Peyer's patch (tissue), 4 donors: ENCODE results near the gene RNF13. TPM values are rescaled to one million over a fixed set of nuclear protein-coding genes. Genes with fewer than 3 reads are reported as not detected.
A peak's percentile ranks its signal among the peaks of the same experiment; 100 is the strongest.

Experiments used
- DNase-seq, 3 donors: peaks; one replicate each; pipeline ENCODE4 v3.0.0-alpha.2; 2017 to 2019
- H3K27ac ChIP-seq, 4 donors: fragments of 200-600 bp; sonication (generic); one replicate each; pipeline ENCODE4 v1.5.1; 2016 to 2019
- H3K27me3 ChIP-seq, 2 donors: fragments of 200-600 bp; sonication (generic); one replicate each; pipeline ENCODE4 v1.5.1; 2019
- H3K36me3 ChIP-seq, 3 donors: fragments of 200-600 bp; sonication (generic); one replicate each; pipeline ENCODE4 v1.5.1; 2016 to 2019
- H3K4me1 ChIP-seq, 4 donors: fragments of 200-600 bp; sonication (generic); one replicate each; pipeline ENCODE4 v1.5.1; 2016 to 2019
- H3K4me3 ChIP-seq, 4 donors: fragments of 200-600 bp; sonication (generic); 1 replicate in 3 of 4; 2 replicates in 1 of 4; pipeline ENCODE4 v1.5.1; 2016 to 2019; ENCODE audit warnings: mild to moderate bottlenecking in 1 of 4
- H3K9me3 ChIP-seq, 4 donors: fragments of 200-600 bp; sonication (generic); one replicate each; pipeline ENCODE4 v1.5.1; 2016 to 2019; ENCODE audit warnings: mild to moderate bottlenecking in 1 of 4
- POLR2A ChIP-seq, 2 donors: fragments of 450-650 bp; IDR thresholded peaks; one replicate each; pipeline ENCODE4 v1.5.1; 2017; ENCODE audit warnings: antibody characterized with exemption in 2 of 2, mild to moderate bottlenecking in 2 of 2, moderate library complexity in 2 of 2
- total RNA-seq, 4 donors: library from RNA; depleted of rRNA; stranded (reverse); fragments of >200 nt; gene quantifications; one replicate each; pipeline ENCODE4 v1.1.0, GENCODE V29; 2016
- TF ChIP-seq, protein P1 (sequence below), 6 experiments: fragments of 450-650 bp in 4 of 6; fragments of 200-600 bp in 2 of 6; sonication (generic) in 1 of 6; IDR thresholded peaks; one replicate each; pipeline ENCODE4 v1.5.1; 2017 to 2019; ENCODE audit warnings: antibody characterized with exemption in 6 of 6, mild to moderate bottlenecking in 3 of 6, moderate library complexity in 1 of 6

Gene RNF13
- total RNA-seq, 4 donors from 2014 or later: 35.0 to 74.3 (median 58.1) TPM

DNA sequence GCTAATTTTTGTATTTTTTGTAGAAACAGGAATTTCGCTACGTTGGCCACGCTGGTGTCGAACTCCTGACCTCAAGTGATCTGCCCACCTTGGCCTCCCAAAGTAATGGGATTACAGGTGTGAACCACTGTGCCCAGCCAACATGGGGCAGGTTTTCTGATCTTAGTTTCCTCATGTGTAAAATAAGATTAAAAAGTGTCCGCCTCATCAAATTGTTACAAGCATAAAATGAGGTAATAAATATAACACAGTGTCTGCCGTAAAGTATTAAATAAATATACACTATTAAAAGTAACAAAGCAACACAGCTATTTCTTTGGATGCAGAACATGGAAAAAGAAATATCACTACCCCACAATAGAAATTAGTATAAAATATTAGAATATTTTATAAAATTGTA is 44.3 kb upstream of the RNF13 start:
- Histone ChIP-seq H3K9me3 (no peaks in the 10 kb centered on the region), H3K27ac (no peak overlapping the region), H3K27me3 (no peaks in the 10 kb centered on the region), H3K4me1 (no peaks in the 10 kb centered on the region), H3K4me3 (no peak overlapping the region), H3K36me3 (no peaks in the 10 kb centered on the region)
- TF ChIP-seq POLR2A (IDR thresholded peaks at IDR 0.05): no peak
- TF ChIP-seq, protein P1, sequence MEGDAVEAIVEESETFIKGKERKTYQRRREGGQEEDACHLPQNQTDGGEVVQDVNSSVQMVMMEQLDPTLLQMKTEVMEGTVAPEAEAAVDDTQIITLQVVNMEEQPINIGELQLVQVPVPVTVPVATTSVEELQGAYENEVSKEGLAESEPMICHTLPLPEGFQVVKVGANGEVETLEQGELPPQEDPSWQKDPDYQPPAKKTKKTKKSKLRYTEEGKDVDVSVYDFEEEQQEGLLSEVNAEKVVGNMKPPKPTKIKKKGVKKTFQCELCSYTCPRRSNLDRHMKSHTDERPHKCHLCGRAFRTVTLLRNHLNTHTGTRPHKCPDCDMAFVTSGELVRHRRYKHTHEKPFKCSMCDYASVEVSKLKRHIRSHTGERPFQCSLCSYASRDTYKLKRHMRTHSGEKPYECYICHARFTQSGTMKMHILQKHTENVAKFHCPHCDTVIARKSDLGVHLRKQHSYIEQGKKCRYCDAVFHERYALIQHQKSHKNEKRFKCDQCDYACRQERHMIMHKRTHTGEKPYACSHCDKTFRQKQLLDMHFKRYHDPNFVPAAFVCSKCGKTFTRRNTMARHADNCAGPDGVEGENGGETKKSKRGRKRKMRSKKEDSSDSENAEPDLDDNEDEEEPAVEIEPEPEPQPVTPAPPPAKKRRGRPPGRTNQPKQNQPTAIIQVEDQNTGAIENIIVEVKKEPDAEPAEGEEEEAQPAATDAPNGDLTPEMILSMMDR (IDR thresholded peaks at IDR 0.05): no peak
- no peak for DNase-seq

DNA sequence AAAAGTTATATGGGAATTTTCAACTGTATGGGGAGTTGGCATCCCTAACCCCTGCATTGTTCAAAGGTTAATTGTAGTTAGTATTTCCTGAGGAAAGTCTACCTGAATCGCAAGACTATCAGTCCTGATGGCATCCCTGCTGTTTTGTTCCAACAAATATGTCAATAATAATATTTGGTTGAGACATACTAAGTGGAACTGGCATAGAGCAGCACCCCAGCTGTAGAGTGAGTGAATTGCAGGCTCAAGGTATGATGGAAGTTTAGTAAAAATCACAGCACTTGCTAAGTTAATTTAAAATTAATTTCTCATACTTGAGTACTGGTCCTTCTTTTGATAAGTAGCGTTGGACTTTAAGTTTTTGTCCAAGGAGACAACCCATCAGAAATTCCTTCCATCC is 42.8 kb upstream of the RNF13 start:
- no peak for TF ChIP-seq POLR2A (IDR thresholded peaks at IDR 0.05)
- TF ChIP-seq, protein P1 (IDR thresholded peaks at IDR 0.05): no peak
- no peak overlapping the region for H3K4me3 ChIP-seq
- DNase-seq: no peak
- H3K27me3 ChIP-seq: no peaks in the 10 kb centered on the region
- H3K27ac ChIP-seq: no peak overlapping the region
- H3K9me3 ChIP-seq: no peaks in the 10 kb centered on the region
- H3K36me3 ChIP-seq: no peaks in the 10 kb centered on the region
- H3K4me1 ChIP-seq: no peaks in the 10 kb centered on the region

DNA sequence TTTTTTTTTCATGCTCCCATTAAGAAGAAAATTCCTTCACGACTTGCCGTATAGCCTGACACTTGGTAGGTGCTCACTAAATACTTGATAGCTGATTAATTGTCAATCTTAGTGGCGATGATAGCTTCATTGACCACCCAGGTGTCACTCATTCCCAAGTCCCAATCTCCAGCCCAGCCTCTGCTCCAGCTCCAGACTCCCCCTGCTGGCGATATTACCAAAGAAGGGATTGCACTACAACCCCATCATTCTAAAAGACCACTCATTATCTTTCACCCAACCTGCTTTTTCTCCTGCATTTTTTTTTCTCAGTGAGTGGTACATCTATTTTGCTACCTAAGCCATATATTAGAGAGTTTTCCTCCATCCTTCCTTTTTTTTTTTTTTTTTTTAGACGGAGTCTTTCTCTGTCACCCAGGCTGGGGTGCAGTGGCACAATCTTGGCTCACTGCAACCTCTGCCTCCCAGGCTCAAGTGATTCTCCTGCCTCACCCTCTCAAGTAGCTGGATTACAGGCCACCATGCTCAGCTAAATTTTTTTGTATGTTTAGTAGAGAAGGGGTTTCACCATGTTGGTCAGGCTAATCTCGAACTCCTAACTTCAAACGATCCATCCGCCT is 41.3 kb upstream of the RNF13 start:
- no peak for TF ChIP-seq POLR2A (IDR thresholded peaks at IDR 0.05)
- TF ChIP-seq, protein P1 (IDR thresholded peaks at IDR 0.05): peak; percentile 27 to 69 (median 62)
- peak in 2 of 3 donors; percentile 51 to 76 for DNase-seq
- Histone ChIP-seq H3K4me1 (no peaks in the 10 kb centered on the region), H3K36me3 (no peaks in the 10 kb centered on the region), H3K27me3 (no peaks in the 10 kb centered on the region), H3K9me3 (no peaks in the 10 kb centered on the region), H3K4me3 (no peak overlapping the region), H3K27ac (no peak overlapping the region)

DNA sequence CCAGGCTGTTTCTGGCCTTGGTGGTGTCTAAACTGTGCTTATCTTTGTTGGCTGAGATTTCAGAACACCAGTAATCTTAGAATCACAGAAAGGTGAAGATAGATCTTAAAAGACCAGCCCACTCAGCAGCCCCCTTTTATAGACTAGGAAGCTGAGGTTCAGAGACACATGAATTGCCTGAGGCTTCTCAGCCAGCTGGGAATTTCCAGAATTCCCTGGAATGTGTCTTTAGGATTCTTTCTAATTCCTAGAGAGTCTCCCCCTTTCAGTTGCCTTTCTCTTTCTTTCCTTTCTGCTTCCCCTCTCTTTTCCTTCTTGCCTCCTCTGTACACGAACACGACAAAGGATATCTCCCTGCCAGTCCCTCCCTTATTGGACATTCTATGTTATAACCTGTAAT is 40.2 kb upstream of the RNF13 start:
- no peak overlapping the region for H3K27ac ChIP-seq
- H3K27me3 ChIP-seq: no peaks in the 10 kb centered on the region
- no peak for DNase-seq
- TF ChIP-seq POLR2A (IDR thresholded peaks at IDR 0.05): no peak
- TF ChIP-seq, protein P1 (IDR thresholded peaks at IDR 0.05): no peak
- H3K36me3 ChIP-seq: no peaks in the 10 kb centered on the region
- no peak overlapping the region for H3K4me3 ChIP-seq
- H3K9me3 ChIP-seq: no peaks in the 10 kb centered on the region
- no peaks in the 10 kb centered on the region for H3K4me1 ChIP-seq

DNA sequence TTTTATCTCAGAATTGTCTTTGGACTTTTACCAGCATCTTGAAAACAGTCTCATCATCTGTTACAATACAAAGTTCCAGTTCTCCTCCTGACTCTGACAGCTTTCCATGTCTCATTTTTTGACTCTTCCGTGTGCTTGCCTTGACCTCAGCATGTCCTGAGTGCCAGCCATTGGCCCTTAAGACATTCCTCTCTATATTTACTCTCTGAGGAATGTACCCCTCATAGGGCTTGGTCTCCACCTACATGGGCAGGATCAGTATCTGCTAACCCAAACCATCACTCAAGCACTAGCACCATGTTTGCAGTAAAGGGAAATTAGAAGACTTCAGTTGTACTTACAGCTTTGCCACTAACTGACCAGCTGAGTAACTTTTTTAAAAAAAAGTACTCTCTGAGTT is 36.8 kb upstream of the RNF13 start:
- no peak for TF ChIP-seq POLR2A (IDR thresholded peaks at IDR 0.05)
- TF ChIP-seq, protein P1 (IDR thresholded peaks at IDR 0.05): no peak
- DNase-seq: no peak
- H3K27ac ChIP-seq: no peak overlapping the region

More for the DNA sequence above, 36.8 kb upstream of the RNF13 start:
- Histone ChIP-seq H3K27me3 (no peaks in the 10 kb centered on the region), H3K36me3 (no peaks in the 10 kb centered on the region), H3K9me3 (no peaks in the 10 kb centered on the region), H3K4me3 (no peak overlapping the region), H3K4me1 (no peaks in the 10 kb centered on the region)
